Tibial nerve (tissue), 4 donors: ENCODE data around the gene DAND5. TPM values are rescaled to one million over a fixed set of nuclear protein-coding genes. Genes with fewer than 3 reads are reported as not detected.

Experiments
- DNase-seq, 2 donors: peaks; one replicate each; pipeline ENCODE4 v3.0.0-alpha.2; 2019; ENCODE audit warnings: low spot score in 2 of 2
- H3K27ac ChIP-seq, 4 donors: fragments of 200-600 bp; sonication (generic) in 3 of 4; one replicate each; pipeline ENCODE4 v1.5.1; 2017 to 2019; ENCODE audit warnings: mild to moderate bottlenecking in 1 of 4
- H3K27me3 ChIP-seq, 2 donors: fragments of 200-600 bp; sonication (generic) in 1 of 2; one replicate each; pipeline versions ENCODE4 v1.5.1 to v1.6.0; 2017 to 2019
- H3K36me3 ChIP-seq, 3 donors: fragments of 200-600 bp; sonication (generic); one replicate each; pipeline ENCODE4 v1.5.1; 2018 to 2019
- H3K4me1 ChIP-seq, 4 donors: fragments of 200-600 bp; sonication (generic) in 3 of 4; one replicate each; pipeline ENCODE4 v1.5.1; 2017 to 2019
- H3K4me3 ChIP-seq, 4 donors: fragments of 200-600 bp; sonication (generic) in 3 of 4; one replicate each; pipeline ENCODE4 v1.5.1; 2017 to 2019; ENCODE audit warnings: mild to moderate bottlenecking in 1 of 4, moderate library complexity in 1 of 4
- H3K9me3 ChIP-seq, 4 donors: fragments of 200-600 bp; sonication (generic) in 3 of 4; one replicate each; pipeline ENCODE4 v1.5.1; 2017 to 2019
- CTCF ChIP-seq, 5 experiments: fragments of 200-600 bp in 3 of 5; fragments of 450-650 bp in 2 of 5; sonication (generic) in 3 of 5; IDR thresholded peaks; one replicate each; pipeline ENCODE4 v1.5.1; 2016 to 2019; ENCODE audit warnings: antibody characterized with exemption in 5 of 5, mild to moderate bottlenecking in 3 of 5, moderate library complexity in 2 of 5
- EP300 ChIP-seq, 2 donors: sonication (generic); formaldehyde crosslinking; IDR thresholded peaks; one replicate each; pipeline ENCODE4 v1.6.1; 2017; ENCODE audit warnings: antibody characterized with exemption in 2 of 2, mild to moderate bottlenecking in 1 of 2
- POLR2A ChIP-seq, 2 donors: fragments of 450-650 bp; IDR thresholded peaks; one replicate each; pipeline ENCODE4 v1.6.1; 2017; ENCODE audit warnings: antibody characterized with exemption in 2 of 2, mild to moderate bottlenecking in 2 of 2, moderate library complexity in 2 of 2
- WGBS, 2 donors: methylation state at CpG; one replicate each; pipeline ENCODE4 v1.1.5; 2018; 5-methylcytosine and 5-hydroxymethylcytosine counted together
- total RNA-seq, 4 donors: library from RNA; depleted of rRNA; stranded (reverse); fragments of >200 nt; gene quantifications; one replicate each; pipeline ENCODE4 v1.1.0, GENCODE V29; 2016

The DAND5 gene
- total RNA-seq, 4 donors from 2014 or later, result not detected

GRCh38 chr19:12997179-12997966, 28.0 kb downstream of the DAND5 start:
- H3K36me3 ChIP-seq, result no peaks in the 10 kb centered on the region
- WGBS, 2 donors, result 82% methylated on average over 19 to 25 of the region's 25 CpGs
- TF ChIP-seq CTCF (IDR thresholded peaks at IDR 0.05), result no peak
- no peak for TF ChIP-seq EP300 (IDR thresholded peaks at IDR 0.05)
- TF ChIP-seq POLR2A (IDR thresholded peaks at IDR 0.05), result no peak
- H3K4me1 ChIP-seq, result peaks cover 0 to 59% (median 18%) of the 10 kb centered on the region in 4 donors
- peak overlapping the region; percentile 57 to 80 (median 71) for H3K4me3 ChIP-seq
- peak in 1 of 2 donors; percentile 7 for DNase-seq
- H3K27ac ChIP-seq, result peak overlapping the region in 3 of 4 donors; percentile 77 to 93 (median 90)
- H3K27me3 ChIP-seq, result no peaks in the 10 kb centered on the region
- no peaks in the 10 kb centered on the region for H3K9me3 ChIP-seq

GRCh38 chr19:12997967-12998940, 28.9 kb downstream of the DAND5 start:
- peak in 1 of 2 donors; percentile 7 for DNase-seq
- peak overlapping the region in 1 of 4 donors; percentile 73 for H3K4me3 ChIP-seq
- WGBS, 2 donors, result 74 to 79% methylated on average over 32 of the region's 32 CpGs
- TF ChIP-seq POLR2A (IDR thresholded peaks at IDR 0.05) (no peak), EP300 (IDR thresholded peaks at IDR 0.05) (no peak), CTCF (IDR thresholded peaks at IDR 0.05) (no peak)
- H3K9me3 ChIP-seq, result no peaks in the 10 kb centered on the region
- H3K4me1 ChIP-seq, result peaks cover 0 to 68% (median 21%) of the 10 kb centered on the region in 4 donors
- peak overlapping the region in 3 of 4 donors; percentile 24 to 90 (median 54) for H3K27ac ChIP-seq
- no peaks in the 10 kb centered on the region for H3K27me3 ChIP-seq
- H3K36me3 ChIP-seq, result no peaks in the 10 kb centered on the region

- WGBS, 2 donors, result 88 to 90% methylated on average over 7 to 19 of the region's 19 CpGs
- TF ChIP-seq POLR2A (IDR thresholded peaks at IDR 0.05), result no peak
- TF ChIP-seq CTCF (IDR thresholded peaks at IDR 0.05), result no peak
- TF ChIP-seq EP300 (IDR thresholded peaks at IDR 0.05), result no peak
- no peaks in the 10 kb centered on the region for H3K9me3 ChIP-seq
- no peaks in the 10 kb centered on the region for H3K27me3 ChIP-seq
- H3K36me3 ChIP-seq, result no peaks in the 10 kb centered on the region
- peak overlapping the region in 1 of 4 donors; percentile 47 for H3K4me3 ChIP-seq
- H3K4me1 ChIP-seq, result peaks cover 0 to 90% (median 26%) of the 10 kb centered on the region in 4 donors
- peak overlapping the region; percentile 3 to 95 (median 87) for H3K27ac ChIP-seq
- DNase-seq, result peak in 1 of 2 donors; percentile 9
These were observed 31.8 kb downstream of the DAND5 start for GRCh38 chr19:13001166-13001501.

- WGBS, 2 donors, result 43 to 57% methylated on average over 22 to 33 of the region's 41 CpGs
- TF ChIP-seq POLR2A (IDR thresholded peaks at IDR 0.05) (no peak), CTCF (IDR thresholded peaks at IDR 0.05) (no peak), EP300 (IDR thresholded peaks at IDR 0.05) (no peak)
- H3K36me3 ChIP-seq, result no peaks in the 10 kb centered on the region
- H3K9me3 ChIP-seq, result no peaks in the 10 kb centered on the region
- peaks cover 0 to 91% (median 31%) of the 10 kb centered on the region in 4 donors for H3K4me1 ChIP-seq
- H3K4me3 ChIP-seq, result peak overlapping the region; percentile 18 to 47 (median 34)
- H3K27me3 ChIP-seq, result no peaks in the 10 kb centered on the region
- DNase-seq, result peak in 1 of 2 donors; percentile 20
- peak overlapping the region; percentile 73 to 95 (median 87) for H3K27ac ChIP-seq
These were observed 32.3 kb downstream of the DAND5 start for GRCh38 chr19:13001502-13002165.
